DOHH2 (cell line): ENCODE data around the gene FAM124A.

Experiments used
- H3F3A ChIP-seq: fragments of 200-600 bp; sonication (generic), shearing (Covaris generic); 2 replicates; pipeline ENCODE4 v1.6.0; 2016; ENCODE audit warnings: antibody characterized with exemption, mild to moderate bottlenecking; ENCODE audit not compliant: control insufficient read depth, insufficient read depth
- H3K27ac ChIP-seq: fragments of 200-600 bp; sonication (generic); 2 replicates; pipeline ENCODE4 v1.5.1; 2014; ENCODE audit warnings: low read depth, mild to moderate bottlenecking, low read length, moderate library complexity
- H3K27me3 ChIP-seq: fragments of 200-600 bp; sonication (generic); 2 replicates; pipeline ENCODE4 v1.6.1; 2014; ENCODE audit warnings: mild to moderate bottlenecking, low read length, mixed read lengths; ENCODE audit not compliant: control insufficient read depth
- H3K36me3 ChIP-seq: fragments of 200-600 bp; sonication (generic); 2 replicates; pipeline ENCODE4 v1.6.1; 2014; ENCODE audit warnings: mild to moderate bottlenecking, low read length, moderate library complexity, mixed read lengths; ENCODE audit not compliant: control insufficient read depth
- H3K4me1 ChIP-seq: fragments of 200-600 bp; sonication (generic); 2 replicates; pipeline ENCODE4 v1.6.1; 2014; ENCODE audit warnings: mild to moderate bottlenecking, low read length, mixed read lengths; ENCODE audit not compliant: control insufficient read depth
- H3K4me2 ChIP-seq: fragments of 200-600 bp; sonication (generic); 2 replicates; pipeline ENCODE4 v1.6.0; 2014; ENCODE audit warnings: mild to moderate bottlenecking, low read length, moderate library complexity
- H3K4me3 ChIP-seq: fragments of 200-600 bp; sonication (generic); 2 replicates; pipeline ENCODE4 v1.5.1; 2014; ENCODE audit warnings: mild to moderate bottlenecking, low read length, mixed read lengths
- H3K79me2 ChIP-seq: fragments of 200-600 bp; sonication (generic); 2 replicates; pipeline ENCODE4 v1.6.1; 2014; ENCODE audit warnings: mild to moderate bottlenecking, low read length, mixed read lengths; ENCODE audit not compliant: control insufficient read depth
- H3K9me2 ChIP-seq: fragments of 200-600 bp; sonication (generic); replicated peaks from 2 replicates; pipeline ENCODE4 v1.6.1; 2014; ENCODE audit warnings: mild to moderate bottlenecking, low read length, mixed read lengths; ENCODE audit not compliant: control insufficient read depth
- H3K9me3 ChIP-seq: fragments of 200-600 bp; sonication (generic); 2 replicates; pipeline ENCODE4 v1.6.1; 2014; ENCODE audit warnings: antibody characterized with exemption, low read length, mixed read lengths; ENCODE audit not compliant: control insufficient read depth, insufficient read depth
- H4K20me1 ChIP-seq: fragments of 200-600 bp; sonication (generic); 2 replicates; pipeline ENCODE4 v1.6.0; 2014; ENCODE audit warnings: low read depth, mild to moderate bottlenecking, antibody characterized with exemption, low read length, moderate library complexity; ENCODE audit not compliant: control insufficient read depth, insufficient read depth
- EZH2phosphoT487 ChIP-seq: fragments of 200-600 bp; sonication (generic); IDR thresholded peaks from 2 replicates; pipeline ENCODE4 v1.6.1; 2017; ENCODE audit warnings: borderline replicate concordance, mild to moderate bottlenecking, antibody characterized with exemption, low read length, moderate library complexity, mixed read lengths
- TF ChIP-seq, protein P1 (sequence below): fragments of 200-600 bp; sonication (generic); IDR thresholded peaks from one replicate; pipeline ENCODE4 v1.5.1; 2014; ENCODE audit warnings: antibody characterized with exemption, mild to moderate bottlenecking, low read depth, low read length; ENCODE audit not compliant: poor library complexity, severe bottlenecking

FAM124A gene

DNA sequence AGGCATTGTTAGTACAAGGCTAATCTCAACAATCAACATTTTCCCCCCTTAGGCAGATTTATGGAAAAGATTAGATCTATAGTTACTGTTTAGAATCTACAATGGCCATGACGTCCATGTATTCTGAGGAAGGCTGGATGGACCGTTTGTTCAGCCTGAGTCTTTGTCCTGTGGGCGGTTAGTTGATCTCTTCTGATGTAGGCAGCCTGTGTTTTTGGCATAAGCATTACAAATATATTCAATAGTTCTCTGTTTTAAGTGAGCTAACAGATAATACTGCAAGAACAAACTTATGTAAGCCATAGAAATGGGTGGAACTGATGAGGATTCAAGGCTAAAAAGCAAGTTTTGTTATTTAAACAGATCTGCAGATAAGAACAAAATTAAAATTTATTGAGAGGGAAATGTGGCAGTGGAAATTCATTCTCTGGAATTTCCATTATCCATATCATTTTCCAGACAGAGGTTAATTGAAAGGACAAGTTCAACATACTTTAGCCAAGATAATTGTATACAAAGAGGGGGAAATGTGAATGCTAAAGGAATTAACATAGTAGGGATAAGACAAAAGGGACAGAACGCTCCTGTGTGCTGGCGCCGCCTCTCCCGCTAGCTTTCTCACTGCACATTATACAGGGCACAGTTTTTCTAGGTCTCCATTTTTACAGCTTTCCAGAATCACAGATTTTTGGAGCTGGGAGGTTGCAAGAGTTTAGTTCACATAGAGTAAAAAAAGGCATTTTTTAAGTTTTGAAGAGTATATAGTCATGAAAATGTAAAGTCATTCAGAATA is 48.6 kb downstream of the FAM124A start:
- Histone ChIP-seq H3K4me3 (no peak overlapping the region), H4K20me1 (no peaks in the 10 kb centered on the region), H3K4me1 (no peaks in the 10 kb centered on the region), H3K27ac (no peak overlapping the region), H3K27me3 (peaks cover 9% of the 10 kb centered on the region), H3K79me2 (no peaks in the 10 kb centered on the region), H3K4me2 (no peak overlapping the region), H3F3A (no peaks in the 10 kb centered on the region), H3K36me3 (no peaks in the 10 kb centered on the region), H3K9me2 (no peaks in the 10 kb centered on the region), H3K9me3 (no peaks in the 10 kb centered on the region)
- TF ChIP-seq, protein P1, sequence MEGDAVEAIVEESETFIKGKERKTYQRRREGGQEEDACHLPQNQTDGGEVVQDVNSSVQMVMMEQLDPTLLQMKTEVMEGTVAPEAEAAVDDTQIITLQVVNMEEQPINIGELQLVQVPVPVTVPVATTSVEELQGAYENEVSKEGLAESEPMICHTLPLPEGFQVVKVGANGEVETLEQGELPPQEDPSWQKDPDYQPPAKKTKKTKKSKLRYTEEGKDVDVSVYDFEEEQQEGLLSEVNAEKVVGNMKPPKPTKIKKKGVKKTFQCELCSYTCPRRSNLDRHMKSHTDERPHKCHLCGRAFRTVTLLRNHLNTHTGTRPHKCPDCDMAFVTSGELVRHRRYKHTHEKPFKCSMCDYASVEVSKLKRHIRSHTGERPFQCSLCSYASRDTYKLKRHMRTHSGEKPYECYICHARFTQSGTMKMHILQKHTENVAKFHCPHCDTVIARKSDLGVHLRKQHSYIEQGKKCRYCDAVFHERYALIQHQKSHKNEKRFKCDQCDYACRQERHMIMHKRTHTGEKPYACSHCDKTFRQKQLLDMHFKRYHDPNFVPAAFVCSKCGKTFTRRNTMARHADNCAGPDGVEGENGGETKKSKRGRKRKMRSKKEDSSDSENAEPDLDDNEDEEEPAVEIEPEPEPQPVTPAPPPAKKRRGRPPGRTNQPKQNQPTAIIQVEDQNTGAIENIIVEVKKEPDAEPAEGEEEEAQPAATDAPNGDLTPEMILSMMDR: no peak
- no peak for TF ChIP-seq EZH2phosphoT487

DNA sequence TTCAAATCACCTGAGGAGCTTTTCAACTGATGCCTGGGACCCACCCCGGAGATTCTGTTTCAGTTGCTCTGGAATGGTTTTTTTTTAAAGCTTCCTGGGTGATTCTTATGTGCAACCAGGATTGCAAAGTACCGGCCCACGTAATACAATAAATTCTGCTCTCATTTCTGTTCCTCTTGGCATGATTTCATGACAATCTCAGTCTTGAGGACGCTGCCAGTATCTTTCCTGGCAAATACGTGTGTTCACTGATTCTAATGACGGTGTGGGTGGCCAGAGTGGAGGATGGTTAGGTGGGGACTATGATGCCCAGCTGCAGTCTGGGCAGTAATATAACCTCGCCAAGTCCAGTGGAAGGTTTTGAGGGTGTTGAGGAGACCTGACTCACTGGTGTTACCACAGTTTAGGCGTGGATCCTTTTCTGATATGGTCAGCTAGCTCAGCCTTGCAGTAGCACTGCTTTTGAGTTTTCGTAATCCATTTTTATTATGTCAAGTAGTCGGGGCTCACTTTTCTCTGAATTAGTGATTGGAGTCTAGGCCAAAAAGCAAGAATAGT is 49.4 kb downstream of the FAM124A start:
- H3K79me2 ChIP-seq: no peaks in the 10 kb centered on the region
- H4K20me1 ChIP-seq: no peaks in the 10 kb centered on the region
- no peaks in the 10 kb centered on the region for H3K4me1 ChIP-seq
- no peak overlapping the region for H3K27ac ChIP-seq
- H3F3A ChIP-seq: no peaks in the 10 kb centered on the region
- TF ChIP-seq, protein P1: no peak
- TF ChIP-seq EZH2phosphoT487: no peak
- H3K4me3 ChIP-seq: no peak overlapping the region
- peaks cover 9% of the 10 kb centered on the region for H3K27me3 ChIP-seq
- no peak overlapping the region for H3K4me2 ChIP-seq
- H3K9me3 ChIP-seq: no peaks in the 10 kb centered on the region
- no peaks in the 10 kb centered on the region for H3K36me3 ChIP-seq
- H3K9me2 ChIP-seq: no peaks in the 10 kb centered on the region

DNA sequence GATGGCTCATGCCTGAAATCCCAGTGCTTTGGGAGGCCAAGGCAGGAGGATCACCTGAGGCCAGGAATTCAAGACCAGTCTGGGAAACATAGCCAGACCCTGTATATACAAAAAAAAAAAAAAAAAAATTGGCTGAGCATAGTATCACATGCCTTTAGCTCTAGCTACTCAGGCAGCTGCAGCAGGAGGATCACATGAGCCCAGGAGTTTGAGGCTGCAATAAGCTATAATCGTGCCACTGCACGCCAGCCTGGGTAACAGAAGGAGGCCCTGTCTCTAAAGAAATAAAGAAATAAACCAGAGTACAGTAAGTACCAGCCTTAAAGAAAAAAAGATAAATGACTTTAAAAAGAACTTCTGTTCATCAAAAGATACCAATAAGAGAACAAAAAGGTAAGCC is 52.9 kb downstream of the FAM124A start:
- no peak for TF ChIP-seq EZH2phosphoT487
- TF ChIP-seq, protein P1: no peak

More for the DNA sequence above, 52.9 kb downstream of the FAM124A start:
- peaks cover 3% of the 10 kb centered on the region; the same call in 1 of the 2 replicates for H3K27me3 ChIP-seq
- no peaks in the 10 kb centered on the region for H3K9me2 ChIP-seq
- no peaks in the 10 kb centered on the region for H4K20me1 ChIP-seq
- H3K4me2 ChIP-seq: no peak overlapping the region
- no peaks in the 10 kb centered on the region for H3K79me2 ChIP-seq
- no peaks in the 10 kb centered on the region for H3K9me3 ChIP-seq
- no peaks in the 10 kb centered on the region for H3K4me1 ChIP-seq
- H3F3A ChIP-seq: no peaks in the 10 kb centered on the region
- no peak overlapping the region for H3K27ac ChIP-seq
- H3K4me3 ChIP-seq: no peak overlapping the region
- H3K36me3 ChIP-seq: no peaks in the 10 kb centered on the region
